IMR-90 (cell line): ENCODE results near the gene LRRTM4. TPM values are rescaled to one million over a fixed set of nuclear protein-coding genes. Genes with fewer than 3 reads are reported as not detected.

Source experiments
- ATAC-seq: fragments of 200-7000 bp; cut with Tn5 transposase; 2 replicates; pipeline ENCODE4 v1.9.1; 2020; ENCODE audit warnings: low read depth, mild to moderate bottlenecking, moderate library complexity
- BruUV-seq: library from RNA; stranded (reverse); fragments of 400-500 nt; replicated peaks from 2 replicates; lab custom pipeline; 2021; lab: Mats Ljungman, UMichigan
- CTCF ChIA-PET: fragments of 300-600 bp; formaldehyde crosslinking; extraction: SDS; loops from one replicate; lab custom pipeline; 2021; ENCODE audit warnings: antibody characterized with exemption; lab: Yijun Ruan, JAX
- POLR2A ChIA-PET: fragments of 300-600 bp; sonication (Branson Sonifier 250); formaldehyde crosslinking; loops from one replicate; lab custom pipeline; 2022; ENCODE audit warnings: antibody characterized with exemption; ENCODE audit not compliant: unreplicated experiment; lab: Charles Lee
- DNase-seq: peaks from one replicate; pipeline ENCODE4 v3.0.0; 2013
- H2AFZ ChIP-seq: replicated peaks from 2 replicates; pipeline ENCODE3; 2013; ENCODE audit warnings: low read length, mild to moderate bottlenecking; ENCODE audit not compliant: poor library complexity
- H2AK5ac ChIP-seq: 2 replicates; pipeline ENCODE4 v1.6.1; 2013; ENCODE audit warnings: low read depth, low read length, inconsistent platforms
- H2AK9ac ChIP-seq: replicated peaks from 2 replicates; pipeline ENCODE3; 2013; ENCODE audit warnings: mild to moderate bottlenecking, low read depth, low read length, moderate library complexity; ENCODE audit not compliant: poor library complexity
- H2BK120ac ChIP-seq: 2 replicates; pipeline ENCODE4 v1.6.1; 2013; ENCODE audit warnings: low read depth, low read length, inconsistent platforms
- H2BK15ac ChIP-seq: 3 replicates; pipeline ENCODE4 v1.6.1; 2013; ENCODE audit warnings: low read depth, low read length, inconsistent platforms
- H2BK20ac ChIP-seq: 2 replicates; pipeline ENCODE4 v1.6.1; 2013; ENCODE audit warnings: low read depth, mild to moderate bottlenecking, inconsistent platforms, low read length, moderate library complexity
- H2BK5ac ChIP-seq: 2 replicates; pipeline ENCODE4 v1.6.1; 2013; ENCODE audit warnings: mild to moderate bottlenecking, low read depth, low read length, inconsistent platforms; ENCODE audit not compliant: poor library complexity, severe bottlenecking
- H3K14ac ChIP-seq: replicated peaks from 2 replicates; pipeline ENCODE4 v1.6.1; 2013; ENCODE audit warnings: low read depth, low read length, inconsistent platforms
- H3K18ac ChIP-seq: 2 replicates; pipeline ENCODE4 v1.6.1; 2013; ENCODE audit warnings: low read depth, low read length, control low read depth
- H3K23ac ChIP-seq: 2 replicates; pipeline ENCODE4 v1.6.1; 2013; ENCODE audit warnings: low read depth, low read length, inconsistent platforms
- H3K27ac ChIP-seq: 2 replicates; pipeline ENCODE4 v1.5.1; 2013; ENCODE audit warnings: mild to moderate bottlenecking, control low read depth, low read length; ENCODE audit not compliant: insufficient read depth
- H3K27me3 ChIP-seq: 2 replicates; pipeline ENCODE4 v1.6.1; 2013; ENCODE audit warnings: low read length; ENCODE audit not compliant: control insufficient read depth, insufficient read depth
- H3K36me3 ChIP-seq: 2 replicates; pipeline ENCODE4 v1.6.1; 2013; ENCODE audit warnings: low read length, mixed read lengths; ENCODE audit not compliant: control insufficient read depth, insufficient read depth
- H3K4ac ChIP-seq: 2 replicates; pipeline ENCODE4 v1.6.1; 2013; ENCODE audit warnings: low read depth, low read length, inconsistent platforms
- H3K4me1 ChIP-seq: 2 replicates; pipeline ENCODE4 v1.6.1; 2013; ENCODE audit warnings: low read length, mixed read lengths; ENCODE audit not compliant: control insufficient read depth, insufficient read depth
- H3K4me2 ChIP-seq: 2 replicates; pipeline ENCODE4 v1.6.1; 2013; ENCODE audit warnings: low read depth, mild to moderate bottlenecking, control low read depth, low read length, moderate library complexity
- H3K4me3 ChIP-seq: 2 replicates; pipeline ENCODE4 v1.5.1; 2013; ENCODE audit warnings: low read depth, mild to moderate bottlenecking, control low read depth, low read length, moderate library complexity; ENCODE audit not compliant: insufficient read depth
- H3K56ac ChIP-seq: 2 replicates; pipeline ENCODE4 v1.6.1; 2013; ENCODE audit warnings: low read length, inconsistent platforms; ENCODE audit not compliant: insufficient read depth; ENCODE audit errors: extremely low read depth
- H3K79me1 ChIP-seq, 2 experiments: 2 replicates each; pipeline ENCODE4 v1.6.1; 2013; ENCODE audit warnings: low read length in 2 of 2, inconsistent platforms in 1 of 2, low read depth in 1 of 2
- H3K9ac ChIP-seq: 2 replicates; pipeline ENCODE4 v1.6.1; 2013; ENCODE audit warnings: low read depth, low read length, control low read depth
- H3K9me1 ChIP-seq: 2 replicates; pipeline ENCODE4 v1.6.1; 2013; ENCODE audit warnings: low read length, inconsistent platforms; ENCODE audit not compliant: insufficient read depth
- H3K9me3 ChIP-seq: 2 replicates; pipeline ENCODE4 v1.6.1; 2013; ENCODE audit warnings: low read length; ENCODE audit not compliant: control insufficient read depth, insufficient read depth
- H4K20me1 ChIP-seq: 2 replicates; pipeline ENCODE4 v1.6.1; 2013; ENCODE audit warnings: low read length, inconsistent platforms; ENCODE audit not compliant: insufficient read depth
- H4K5ac ChIP-seq: 2 replicates; pipeline ENCODE4 v1.6.1; 2013; ENCODE audit warnings: mild to moderate bottlenecking, low read depth, low read length, control low read depth
- H4K8ac ChIP-seq, 2 experiments: 2 replicates each; pipeline ENCODE4 v1.6.1; 2013; ENCODE audit warnings: low read depth in 2 of 2, low read length in 2 of 2, control low read depth in 1 of 2, inconsistent platforms in 1 of 2
- H4K91ac ChIP-seq: 2 replicates; pipeline ENCODE4 v1.6.1; 2013; ENCODE audit warnings: low read depth, low read length, inconsistent platforms; ENCODE audit not compliant: insufficient read depth
- BHLHE40 ChIP-seq: fragments of 150-350 bp; IDR thresholded peaks from 2 replicates; pipeline ENCODE4 v1.6.1; 2016; ENCODE audit warnings: mild to moderate bottlenecking, low read depth, low read length
- CEBPB ChIP-seq: IDR thresholded peaks from 2 replicates; pipeline ENCODE4 v1.6.1; 2012; ENCODE audit warnings: low read depth, low read length, improper control_type of control experiment
- CHD1 ChIP-seq: IDR thresholded peaks from 2 replicates; pipeline ENCODE4 v1.6.1; 2012; ENCODE audit warnings: low read depth, low read length, improper control_type of control experiment
- CTCF ChIP-seq: conservative IDR thresholded peaks from 2 replicates; pipeline ENCODE4 v1.5.1; 2012; ENCODE audit warnings: mild to moderate bottlenecking, low read depth, low read length, improper control_type of control experiment
- ELK1 ChIP-seq: fragments of 150-350 bp; IDR thresholded peaks from 2 replicates; pipeline ENCODE4 v1.6.1; 2016; ENCODE audit warnings: low read depth, mild to moderate bottlenecking, low read length, moderate library complexity, borderline replicate concordance
- FOS ChIP-seq: fragments of 150-350 bp; IDR thresholded peaks from 2 replicates; pipeline ENCODE4 v1.6.1; 2016; ENCODE audit warnings: low read depth, low read length
- MAFK ChIP-seq: IDR thresholded peaks from 2 replicates; pipeline ENCODE4 v1.6.1; 2012; ENCODE audit warnings: low read depth, low read length, improper control_type of control experiment
- MAZ ChIP-seq: IDR thresholded peaks from 2 replicates; pipeline ENCODE4 v1.6.1; 2012; ENCODE audit warnings: low read depth, mild to moderate bottlenecking, low read length, improper control_type of control experiment, moderate library complexity, borderline replicate concordance
- NFE2L2 ChIP-seq: fragments of 150-350 bp; IDR thresholded peaks from 2 replicates; pipeline ENCODE4 v1.6.1; 2016; ENCODE audit warnings: low read depth, mild to moderate bottlenecking, low read length
- POLR2A ChIP-seq: IDR thresholded peaks from 2 replicates; pipeline ENCODE4 v1.6.1; 2012; ENCODE audit warnings: mild to moderate bottlenecking, low read depth, low read length
- RAD21 ChIP-seq: IDR thresholded peaks from 2 replicates; pipeline ENCODE4 v1.6.1; 2012; ENCODE audit warnings: low read length, improper control_type of control experiment
- RCOR1 ChIP-seq: IDR thresholded peaks from 2 replicates; pipeline ENCODE4 v1.6.1; 2012; ENCODE audit warnings: mild to moderate bottlenecking, low read length, improper control_type of control experiment; ENCODE audit not compliant: insufficient replicate concordance
- RFX5 ChIP-seq: IDR thresholded peaks from 2 replicates; pipeline ENCODE4 v1.8.0; 2012; ENCODE audit warnings: low read depth, mild to moderate bottlenecking, low read length, moderate library complexity
- SMC3 ChIP-seq: fragments of 150-350 bp; IDR thresholded peaks from 2 replicates; pipeline ENCODE4 v1.6.1; 2016; ENCODE audit warnings: low read depth, mild to moderate bottlenecking, antibody characterized with exemption, low read length, moderate library complexity
- WGBS, 2 experiments: methylation state at CpG; one replicate each; pipeline versions ENCODE4 v1.1.5 to v1.1.7; 2013; ENCODE audit warnings: missing lambda C conversion rate in 2 of 2; ENCODE audit not compliant: insufficient read length in 1 of 2; ENCODE audit errors: extremely low coverage in 2 of 2; 5-methylcytosine and 5-hydroxymethylcytosine counted together
- dilution Hi-C: fragments of 300-500 bp; cut with HindIII; formaldehyde crosslinking; loops from one replicate; pipeline ENCODE4 v1.14.3; 2018; ENCODE audit warnings: low sequenced_read_pairs; ENCODE audit not compliant: unreplicated experiment
- in situ Hi-C: fragments of 300-500 bp; cut with MboI; formaldehyde crosslinking; loops from 3 replicates; pipeline ENCODE4 v1.14.3; 2019; ENCODE audit warnings: low sequenced_read_pairs, inconsistent platforms, mixed read lengths
- intact Hi-C: fragments of 100-400 bp; cut with micrococcal nuclease; formaldehyde crosslinking; loops from 2 replicates; pipeline ENCODE4 v1.10.0; 2022
- polyA plus RNA-seq, 3 experiments: library from polyadenylated mRNA; depleted of rRNA; stranded (reverse); fragments of >200 nt; gene quantifications; 2 replicates each; pipeline ENCODE4 v1.2.3, GENCODE V29; 2012; ENCODE audit warnings: low replicate concordance in 1 of 3
- total RNA-seq: library from RNA; depleted of rRNA; stranded (reverse); fragments of >200 nt; gene quantifications from 2 replicates; pipeline ENCODE4 v1.2.3, GENCODE V29; 2012

LRRTM4 gene
- total and polyA plus RNA-seq, 2 of the 4 experiments (the other 2 are of a cell fraction): not detected

GRCh38 chr2:77518311-77518710 is 3.9 kb downstream of the LRRTM4 start:
- Histone ChIP-seq H3K27me3 (no peaks in the 10 kb centered on the region), H2BK20ac (no peak overlapping the region), H3K27ac (no peak overlapping the region), H4K5ac (no peak overlapping the region), H3K4me3 (no peak overlapping the region), H2AK5ac (no peak overlapping the region), H3K4me2 (no peak overlapping the region), H2BK5ac (no peak overlapping the region), H3K23ac (no peak overlapping the region), H3K9me3 (peaks cover 8% of the 10 kb centered on the region; the same call in 1 of the 2 replicates), H3K9me1 (no peaks in the 10 kb centered on the region), H3K56ac (no peak overlapping the region), H3K4me1 (no peaks in the 10 kb centered on the region), H2AK9ac (no peak overlapping the region), H4K91ac (no peak overlapping the region), H4K8ac (no peak overlapping the region), H3K79me1 (no peaks in the 10 kb centered on the region), H3K4ac (no peak overlapping the region), H3K14ac (no peak overlapping the region), H2AFZ (no peak overlapping the region), H3K36me3 (no peaks in the 10 kb centered on the region), H2BK15ac (no peak overlapping the region), H2BK120ac (no peak overlapping the region), H3K9ac (no peak overlapping the region), H3K18ac (no peak overlapping the region), H4K20me1 (no peaks in the 10 kb centered on the region)
- 36% methylated on average over 3 of the region's 7 CpGs; no CpG with 5 or more reads in 1 of the 2 experiments for WGBS, 2 experiments
- POLR2A ChIA-PET: no interaction called here
- intact Hi-C loops (no loop called here), dilution Hi-C loops (no loop called here), in situ Hi-C loops (no loop called here)
- DNase-seq (no peak), ATAC-seq (no peak)
- CTCF ChIA-PET: no interaction called here
- TF ChIP-seq NFE2L2 (no peak), RAD21 (no peak), ELK1 (no peak), FOS (no peak), CHD1 (no peak), MAZ (no peak), CEBPB (no peak), RFX5 (no peak), RCOR1 (no peak), MAFK (no peak), SMC3 (no peak), POLR2A (no peak), BHLHE40 (no peak), CTCF (no peak)
- BruUV-seq: no TSS peak
